GM18499 (cell line): ENCODE data around the gene RNU4-1.

Experiments used
- ATAC-seq: cut with Tn5 transposase; IDR thresholded peaks from one replicate; pipeline ENCODE4 v1.9.1; 2021; ENCODE audit warnings: moderate number of reproducible peaks; ENCODE audit not compliant: insufficient read depth, unreplicated experiment

The RNU4-1 gene

GRCh38 chr12:120292411-120292660 is 701 bp downstream of the RNU4-1 start:
- no peak for ATAC-seq

DNA sequence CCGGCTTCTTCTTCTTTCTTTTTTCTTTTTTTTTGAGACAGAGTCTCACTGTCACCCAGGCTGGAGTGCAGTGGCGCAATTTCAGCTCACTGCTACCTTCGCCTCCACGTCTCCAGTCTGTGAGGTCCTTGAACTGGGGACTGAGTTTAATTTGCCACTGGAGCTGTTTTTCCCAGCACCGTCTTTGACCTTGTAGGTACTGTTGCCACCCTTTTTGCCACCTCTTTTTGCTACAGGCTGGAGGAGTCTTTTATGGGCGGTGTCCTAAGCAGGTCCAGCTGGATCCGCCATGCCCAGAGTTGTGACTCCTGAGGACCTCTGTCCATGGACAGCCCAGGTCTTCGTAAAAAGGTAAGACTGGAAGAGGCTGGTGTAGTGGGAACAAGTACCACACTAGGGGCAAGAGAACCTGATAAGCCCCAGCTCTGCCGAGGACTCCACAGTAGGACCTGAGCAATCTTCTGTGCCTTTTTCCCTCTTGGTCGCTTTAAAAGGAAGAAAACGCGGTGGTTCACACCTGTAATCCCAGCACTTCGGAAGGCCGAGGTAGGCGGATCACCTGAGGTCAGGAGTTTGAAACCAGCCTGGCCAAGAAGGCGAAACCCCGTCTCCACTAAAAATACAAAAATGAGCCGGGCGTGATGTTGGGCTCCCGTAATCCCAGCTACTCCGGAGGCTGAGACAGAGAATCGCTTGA is 2.3 kb downstream of the RNU4-1 start:
- no peak for ATAC-seq

GRCh38 chr12:120287491-120287890 is 5.5 kb downstream of the RNU4-1 start:
- no peak for ATAC-seq

DNA sequence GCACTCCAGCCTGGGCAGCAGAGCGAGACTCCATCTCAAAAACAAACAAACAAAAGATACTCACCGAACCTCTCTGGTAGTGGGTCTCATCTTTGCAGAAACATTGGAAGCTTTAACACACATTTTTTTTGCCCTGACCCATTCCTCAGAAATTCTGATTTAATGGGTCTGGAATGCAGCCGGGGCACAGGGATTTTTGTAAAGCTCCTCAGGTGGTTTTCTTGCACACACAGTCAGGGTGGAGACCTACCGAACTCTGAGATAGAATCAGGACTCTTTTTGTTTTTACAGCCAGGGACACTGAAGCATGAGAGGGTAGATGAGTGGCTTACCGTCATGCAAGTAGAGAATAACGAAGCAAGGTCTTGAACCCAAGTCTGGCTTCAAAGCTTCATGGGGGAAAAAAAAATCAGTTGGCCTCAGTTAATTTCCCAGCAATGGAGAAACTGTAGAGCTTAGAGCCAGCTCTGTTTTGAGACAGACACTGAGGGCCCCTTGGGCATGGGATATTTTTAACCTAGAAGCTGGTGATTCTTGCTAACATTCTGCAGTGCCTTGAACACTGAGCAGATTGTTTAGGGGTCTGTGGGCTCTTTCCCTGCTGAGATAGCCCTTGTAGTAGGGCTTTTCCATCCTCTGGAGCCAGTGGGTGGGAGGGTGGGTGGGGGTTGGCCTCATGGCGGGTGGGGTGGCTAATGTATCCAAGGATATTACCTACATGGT is 6.1 kb downstream of the RNU4-1 start:
- ATAC-seq: no peak

- ATAC-seq: no peak
Observed at GRCh38 chr12:120284381-120284780, 8.7 kb downstream of the RNU4-1 start.

DNA sequence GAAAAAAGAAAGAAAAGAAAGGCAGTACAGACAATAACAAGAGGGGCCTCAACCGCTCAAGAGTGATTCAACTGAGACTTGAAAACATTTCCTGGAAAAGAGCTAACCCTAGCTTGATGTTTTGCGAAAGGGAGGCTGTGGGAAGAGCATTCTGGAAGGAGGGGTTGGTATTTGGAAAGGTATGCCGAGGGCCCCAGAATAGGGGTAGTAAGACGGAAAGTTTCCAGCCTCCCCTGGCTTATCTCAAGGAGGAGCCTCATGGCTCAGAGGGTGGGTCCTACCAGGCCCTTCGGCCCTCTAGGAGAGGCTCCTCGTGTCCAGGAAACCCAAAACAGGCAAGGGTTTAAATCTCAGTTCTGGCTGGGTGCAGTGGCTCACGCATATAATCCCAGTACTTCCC is 9.7 kb downstream of the RNU4-1 start:
- ATAC-seq: no peak

GRCh38 chr12:120278137-120279069 is 14.6 kb downstream of the RNU4-1 start:
- ATAC-seq: no peak

DNA sequence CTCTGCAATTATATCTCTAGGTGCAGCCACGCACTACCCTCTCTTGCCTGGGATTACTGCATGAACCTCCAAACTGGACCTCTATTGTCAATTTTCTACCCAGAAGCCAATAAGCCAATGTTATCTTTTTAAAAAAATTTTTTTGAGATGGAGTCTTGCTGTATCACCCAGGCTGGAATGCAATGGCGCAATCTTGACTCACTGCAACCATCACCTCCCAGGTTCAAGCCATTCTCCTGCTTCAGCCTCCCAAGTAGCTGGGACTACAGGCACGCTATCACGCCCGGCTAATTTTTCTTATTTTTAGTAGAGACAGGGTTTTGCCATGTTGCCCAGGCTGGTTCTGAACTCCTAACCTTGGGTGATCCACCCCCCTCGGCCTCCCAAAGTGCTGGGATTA is 16.3 kb downstream of the RNU4-1 start:
- no peak for ATAC-seq

- ATAC-seq: no peak
Observed at GRCh38 chr12:120267736-120268135, 25.3 kb downstream of the RNU4-1 start.

DNA sequence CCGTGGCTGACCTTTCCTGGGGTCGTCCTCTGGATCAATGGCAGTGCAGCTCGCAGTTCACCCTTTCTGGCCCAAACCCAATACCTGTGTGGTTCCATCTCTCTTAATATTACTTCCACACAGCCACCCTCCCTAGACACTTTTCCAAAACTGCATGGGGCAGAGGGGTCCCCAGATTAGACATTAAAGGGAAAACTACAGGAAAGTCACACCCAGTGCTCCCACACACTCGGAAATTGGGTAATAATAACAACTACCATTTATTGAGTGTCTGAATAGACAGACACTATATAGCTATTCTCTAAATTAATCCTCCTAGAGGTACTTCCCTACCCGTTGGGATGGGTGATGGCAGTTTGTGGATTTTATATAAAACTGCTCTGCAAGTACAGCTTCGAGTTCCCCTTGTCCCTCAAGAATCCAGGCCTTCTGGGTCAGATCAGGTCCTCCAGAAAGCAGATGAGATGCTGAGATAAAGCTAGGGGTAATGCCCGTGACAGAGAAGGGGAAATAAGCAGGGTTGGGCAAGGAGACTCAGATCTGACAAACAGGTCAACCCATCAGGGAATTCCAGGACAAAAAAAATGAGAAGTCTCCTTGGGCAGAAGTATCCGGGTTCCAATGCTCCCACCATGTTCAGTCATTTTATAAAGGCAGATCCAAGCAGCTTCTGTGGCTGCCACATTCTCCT is 26.7 kb downstream of the RNU4-1 start:
- no peak for ATAC-seq

DNA sequence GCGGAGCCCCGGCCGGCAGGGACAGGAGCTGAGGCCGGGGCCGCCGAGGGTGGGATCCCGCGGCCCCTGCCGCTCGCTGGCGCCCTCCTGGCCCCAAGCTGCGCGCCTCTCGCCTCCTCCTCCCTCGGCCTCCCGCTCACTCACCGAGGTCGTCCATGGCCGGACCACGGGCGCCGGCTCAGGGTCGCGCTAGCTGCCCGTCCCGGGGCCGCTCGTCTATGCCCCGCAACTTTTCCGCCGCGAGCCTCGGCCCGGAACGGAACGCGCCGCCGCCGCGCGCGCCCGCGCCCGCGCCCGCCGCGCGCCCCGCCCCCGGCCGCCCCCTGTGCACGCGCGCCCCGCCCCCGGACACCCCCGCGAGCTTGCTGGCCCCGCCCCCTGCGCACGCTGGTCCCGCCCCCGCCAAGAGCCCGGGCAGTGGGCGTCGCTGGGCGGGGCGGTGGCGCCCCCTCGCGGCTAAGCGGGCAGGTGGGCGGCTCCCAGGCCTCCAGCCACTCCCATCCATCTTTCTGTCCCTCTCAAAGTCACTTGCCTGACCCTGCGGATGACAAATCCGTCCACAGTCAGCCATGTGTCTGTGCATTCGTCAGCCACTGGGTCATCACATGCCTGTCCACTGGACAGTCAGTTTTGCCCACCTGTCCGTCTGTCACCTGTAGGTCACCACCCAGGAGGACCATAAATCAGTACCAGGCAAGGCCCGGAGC is 27.4 kb downstream of the RNU4-1 start, which contains the start of gene PXN:
TSS of gene PXN (minus strand) at position 258 of the 707 bp plus-strand sequence. CDS start at position 157, 101 bp downstream.
- ATAC-seq: no peak

DNA sequence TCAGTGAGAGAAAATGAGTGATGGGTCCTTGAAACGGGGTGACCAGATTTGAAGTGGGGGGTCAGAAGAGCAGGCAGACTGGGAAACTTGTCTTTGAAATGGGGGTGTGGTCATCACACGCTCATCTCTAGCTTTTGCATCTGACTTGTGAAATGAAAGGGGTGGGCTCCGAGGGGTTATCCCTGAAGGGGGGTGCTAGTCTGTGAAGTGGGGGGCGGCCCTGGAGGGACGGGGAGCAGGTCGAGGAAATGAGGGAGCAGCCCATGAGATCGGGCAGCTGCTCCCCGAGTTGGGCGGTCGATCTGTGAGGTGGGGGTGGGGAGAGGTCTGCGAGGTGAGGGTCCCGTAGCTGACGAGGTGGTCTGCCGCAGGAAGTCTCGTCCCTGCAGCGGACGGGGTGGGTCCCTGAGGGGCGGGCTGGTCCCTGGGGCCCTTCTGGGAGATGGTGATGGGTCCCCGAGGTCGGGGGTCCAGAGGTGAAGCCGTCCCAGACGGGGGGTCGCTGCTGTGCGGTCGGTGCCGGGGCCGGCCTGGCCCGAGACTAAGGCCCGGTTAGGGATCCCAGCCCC is 28.0 kb downstream of the RNU4-1 start:
- no peak for ATAC-seq

- no peak for ATAC-seq
Observed at GRCh38 chr12:120264086-120264903, 28.7 kb downstream of the RNU4-1 start.

- ATAC-seq: no peak
Observed at GRCh38 chr12:120263748-120264085, 29.3 kb downstream of the RNU4-1 start.

DNA sequence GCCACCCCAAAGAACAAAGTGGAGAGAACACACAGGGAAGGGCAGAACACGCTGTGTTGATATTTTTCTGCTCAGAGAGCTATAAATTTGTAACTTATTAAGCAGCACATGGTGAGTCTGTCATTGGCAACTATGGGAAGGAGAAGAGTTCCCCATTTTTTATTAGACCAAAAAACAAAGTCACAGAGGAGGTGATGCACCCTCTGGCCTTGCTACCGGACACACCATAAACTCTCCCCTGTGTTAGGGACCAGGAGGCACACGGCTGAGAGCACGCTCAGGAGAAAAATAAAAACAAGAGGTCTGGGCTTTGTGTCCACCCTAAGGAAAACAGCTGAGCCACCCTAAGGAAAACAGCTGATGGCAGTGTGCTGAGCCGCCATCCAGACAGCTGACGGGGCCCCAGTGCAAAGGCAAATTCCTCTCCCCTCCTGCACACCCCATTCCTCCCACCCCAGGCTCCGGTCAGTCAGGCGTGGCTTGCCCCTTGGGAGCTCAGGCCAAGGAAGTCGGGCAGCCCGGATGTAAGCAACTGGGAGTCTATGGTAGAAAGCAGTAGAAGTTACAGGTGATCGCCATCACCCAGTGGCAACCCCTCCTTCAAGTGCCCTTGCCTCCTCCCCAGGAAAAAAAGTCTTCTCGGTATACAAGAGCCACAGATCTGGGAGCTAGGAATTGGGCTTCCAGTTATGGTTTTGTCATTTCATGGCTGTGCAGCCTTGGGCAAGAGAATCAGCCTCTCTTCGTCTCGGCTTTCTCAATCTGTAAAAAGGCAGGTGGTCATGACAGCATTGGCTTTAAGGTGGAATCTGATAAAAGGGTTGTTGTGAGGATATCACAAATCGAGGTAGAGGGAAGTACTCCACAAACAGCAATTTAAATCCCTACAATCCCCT is 29.9 kb downstream of the RNU4-1 start:
- ATAC-seq: no peak

DNA sequence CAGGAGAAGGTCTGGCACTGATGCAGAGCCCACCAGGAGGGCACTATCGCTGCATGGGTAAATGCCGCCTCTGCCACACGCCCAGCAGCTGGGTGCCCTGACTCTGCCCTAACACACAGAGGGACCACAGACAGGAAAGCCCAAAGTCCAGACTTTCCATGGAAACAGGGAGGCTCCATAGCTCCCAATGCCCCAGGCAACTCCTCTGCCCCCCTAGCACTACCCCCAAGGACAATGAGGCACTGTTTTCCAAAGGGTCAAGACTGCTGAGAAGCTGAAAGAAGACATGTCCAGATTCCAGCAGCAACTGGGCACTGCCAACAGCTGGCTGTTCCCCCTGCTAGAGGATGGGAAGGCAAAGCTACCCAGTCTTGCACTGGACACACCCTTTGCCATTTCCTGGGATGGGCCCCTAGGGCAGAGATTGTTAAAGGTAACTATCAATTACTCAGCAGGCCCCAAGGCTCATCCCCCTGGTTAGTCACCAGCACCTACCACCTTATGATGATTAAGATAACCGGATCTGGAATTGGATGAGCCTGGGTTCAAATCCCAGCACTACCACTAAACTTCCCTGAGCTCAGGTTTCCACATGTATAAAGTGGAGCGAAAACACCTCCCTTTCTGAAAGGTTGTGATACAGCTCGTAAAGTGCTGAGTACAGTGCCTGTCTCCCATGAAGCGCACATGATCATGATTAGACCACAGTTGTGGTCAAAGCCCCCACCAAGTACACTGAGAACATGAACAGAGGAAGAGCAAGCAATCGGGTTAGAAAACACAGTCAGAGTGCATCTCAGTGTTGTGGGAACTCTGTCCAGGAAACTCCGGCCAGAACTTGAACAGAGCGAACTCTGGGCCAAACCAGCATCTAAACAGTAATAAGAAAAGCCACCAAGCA is 30.8 kb downstream of the RNU4-1 start:
- ATAC-seq: no peak

DNA sequence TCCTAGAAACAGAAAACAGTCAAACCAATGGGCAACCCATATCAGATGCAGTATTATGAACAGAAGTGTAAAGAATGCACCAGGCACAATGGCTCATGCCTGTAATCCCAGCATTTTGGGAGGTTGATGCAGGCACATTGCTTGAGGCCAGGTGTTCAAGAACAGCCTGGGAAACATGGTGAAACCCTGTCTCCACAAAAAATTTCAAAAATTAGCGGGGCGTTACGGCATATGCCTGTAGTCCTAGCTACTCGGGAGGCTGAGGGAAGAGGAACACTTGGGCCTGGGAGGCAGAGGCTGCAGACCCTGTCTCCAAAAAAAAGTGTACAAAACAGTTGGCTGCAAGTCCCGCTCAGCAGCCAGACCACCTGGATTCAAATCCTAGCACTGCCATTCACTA is 32.4 kb downstream of the RNU4-1 start:
- ATAC-seq: no peak
